Liver (tissue), 9 donors: ENCODE results near the gene DRD1. TPM values are rescaled to one million over a fixed set of nuclear protein-coding genes. Genes with fewer than 3 reads are reported as not detected.

Source experiments
- DNase-seq: peaks from one replicate; pipeline ENCODE4 v3.0.0-alpha.2; 2017; ENCODE audit warnings: low spot score
- H3K27ac ChIP-seq, 2 donors: one replicate each; pipeline ENCODE4 v1.7.0; 2013; ENCODE audit warnings: inconsistent platforms in 2 of 2, low read length in 2 of 2, control low read depth in 1 of 2, low read depth in 1 of 2, mild to moderate bottlenecking in 1 of 2
- H3K27me3 ChIP-seq, 4 donors: one replicate each; pipeline versions ENCODE4 v1.6.1 to v1.7.0; 2013; ENCODE audit warnings: low read length in 3 of 4, inconsistent platforms in 1 of 4, mild to moderate bottlenecking in 1 of 4, moderate library complexity in 1 of 4; ENCODE audit not compliant: control insufficient read depth in 4 of 4, insufficient read depth in 4 of 4
- H3K36me3 ChIP-seq, 4 donors: one replicate each; pipeline versions ENCODE4 v1.6.1 to v1.7.0; 2013; ENCODE audit warnings: low read length in 3 of 4, mild to moderate bottlenecking in 3 of 4, low read depth in 1 of 4, moderate library complexity in 1 of 4; ENCODE audit not compliant: control insufficient read depth in 4 of 4, insufficient read depth in 3 of 4
- H3K4me1 ChIP-seq, 4 donors: one replicate each; pipeline versions ENCODE4 v1.6.1 to v1.7.0; 2013; ENCODE audit warnings: low read length in 3 of 4, mild to moderate bottlenecking in 3 of 4, moderate library complexity in 1 of 4; ENCODE audit not compliant: control insufficient read depth in 4 of 4, insufficient read depth in 4 of 4
- H3K4me3 ChIP-seq, 3 donors: one replicate each; pipeline versions ENCODE4 v1.6.1 to v1.7.0; 2013; ENCODE audit warnings: low read length in 3 of 3, control low read depth in 1 of 3, low read depth in 1 of 3, mild to moderate bottlenecking in 1 of 3
- H3K9ac ChIP-seq, 2 donors: one replicate each; pipeline ENCODE4 v1.7.0; 2013; ENCODE audit warnings: low read length in 2 of 2, mild to moderate bottlenecking in 2 of 2, moderate library complexity in 2 of 2, control low read depth in 1 of 2, low read depth in 1 of 2
- H3K9me3 ChIP-seq, 4 donors: one replicate each; pipeline versions ENCODE4 v1.6.1 to v1.7.0; 2013; ENCODE audit warnings: low read length in 3 of 4; ENCODE audit not compliant: control insufficient read depth in 4 of 4
- ATF3 ChIP-seq: IDR thresholded peaks from 2 replicates; pipeline ENCODE4 v1.6.1; 2016; ENCODE audit warnings: antibody characterized with exemption
- CTCF ChIP-seq: fragments of 150-350 bp; IDR thresholded peaks from 2 replicates; pipeline ENCODE4 v1.5.1; 2017; ENCODE audit warnings: improper control_type of control experiment, low read depth, low read length; ENCODE audit not compliant: missing input control
- EGR1 ChIP-seq, 2 donors: IDR thresholded peaks; 2 replicates each; pipeline ENCODE4 v1.6.1; 2016 to 2018; ENCODE audit warnings: antibody characterized with exemption in 2 of 2, low read depth in 2 of 2
- FOXA1 ChIP-seq: IDR thresholded peaks from 2 replicates; pipeline ENCODE4 v1.6.1; 2016; ENCODE audit warnings: antibody characterized with exemption
- FOXA2 ChIP-seq: IDR thresholded peaks from 2 replicates; pipeline ENCODE4 v1.6.1; 2016; ENCODE audit warnings: antibody characterized with exemption
- GABPA ChIP-seq, 2 donors: IDR thresholded peaks in 1 of 2; conservative IDR thresholded peaks in 1 of 2; 2 replicates each; pipeline ENCODE4 v1.6.1; 2016; ENCODE audit warnings: antibody characterized with exemption in 2 of 2, mild to moderate bottlenecking in 1 of 2, moderate library complexity in 1 of 2
- HNF4A ChIP-seq, 2 donors: conservative IDR thresholded peaks; 2 replicates each; pipeline ENCODE4 v1.6.1; 2016; ENCODE audit warnings: antibody characterized with exemption in 2 of 2, mild to moderate bottlenecking in 2 of 2
- HNF4G ChIP-seq: IDR thresholded peaks from 2 replicates; pipeline ENCODE4 v1.6.1; 2016; ENCODE audit warnings: antibody characterized with exemption
- JUND ChIP-seq, 2 donors: IDR thresholded peaks; 2 replicates each; pipeline ENCODE4 v1.6.1; 2016; ENCODE audit warnings: antibody characterized with exemption in 2 of 2
- MAX ChIP-seq: IDR thresholded peaks from 2 replicates; pipeline ENCODE4 v1.6.1; 2016; ENCODE audit warnings: antibody characterized with exemption
- NR2F2 ChIP-seq: IDR thresholded peaks from 2 replicates; pipeline ENCODE4 v1.6.1; 2016; ENCODE audit warnings: antibody characterized with exemption
- RAD21 ChIP-seq, 2 donors: IDR thresholded peaks; 2 replicates each; pipeline ENCODE4 v1.6.1; 2016; ENCODE audit warnings: antibody characterized with exemption in 2 of 2, mild to moderate bottlenecking in 2 of 2
- RXRA ChIP-seq, 2 donors: IDR thresholded peaks; 2 replicates each; pipeline ENCODE4 v1.6.1; 2017 to 2018; ENCODE audit warnings: antibody characterized with exemption in 2 of 2, mild to moderate bottlenecking in 1 of 2
- SP1 ChIP-seq: IDR thresholded peaks from 2 replicates; pipeline ENCODE4 v1.6.1; 2018; ENCODE audit warnings: antibody characterized with exemption, mild to moderate bottlenecking
- TAF1 ChIP-seq: conservative IDR thresholded peaks from 2 replicates; pipeline ENCODE4 v1.6.1; 2016; ENCODE audit warnings: antibody characterized with exemption, mild to moderate bottlenecking
- YY1 ChIP-seq: IDR thresholded peaks from 2 replicates; pipeline ENCODE4 v1.6.1; 2016; ENCODE audit warnings: antibody characterized with exemption, mild to moderate bottlenecking
- ZBTB33 ChIP-seq: IDR thresholded peaks from 2 replicates; pipeline ENCODE4 v1.6.1; 2016; ENCODE audit warnings: antibody characterized with exemption
- WGBS: extraction: QIAGEN DNeasy Blood & Tissue Kit; methylation state at CpG from one replicate; pipeline ENCODE4 v1.1.7; 2013; 5-methylcytosine and 5-hydroxymethylcytosine counted together
- polyA plus RNA-seq, 2 donors: library from polyadenylated mRNA; stranded (reverse) in 1 of 2; unstranded in 1 of 2; fragments of 200-250 nt in 1 of 2; fragments of >200 nt in 1 of 2; fragmentation: Nextera tagmentation in 1 of 2; extraction: Ambion mirVana in 1 of 2; gene quantifications; one replicate each; pipeline versions ENCODE4 v1.2.1 to v1.2.3, GENCODE V29; 2013 to 2015
- total RNA-seq, 2 donors: library from RNA; depleted of rRNA; stranded (reverse); fragments of >200 nt; gene quantifications; one replicate each; pipeline ENCODE4 v1.2.3, GENCODE V29; 2014
- TF ChIP-seq, protein P1 (sequence below): IDR thresholded peaks from 2 replicates; pipeline ENCODE4 v1.6.1; 2016; ENCODE audit warnings: antibody characterized with exemption, mild to moderate bottlenecking
- donor health status: healthy.
- donor health status: healthy.
- donor health status: healthy.
- donor health status: healthy.
- donor health status: healthy.

Gene DRD1
- total and polyA plus RNA-seq, 4 donors, result 0.05 to 0.17 TPM; not detected in 2

- TF ChIP-seq HNF4A (conservative IDR thresholded peaks at IDR 0.05) (no peak), ATF3 (no peak), RAD21 (IDR thresholded peaks at IDR 0.05) (no peak), FOXA1 (no peak), TAF1 (no peak), FOXA2 (no peak), YY1 (no peak), RXRA (IDR thresholded peaks at IDR 0.05) (no peak), EGR1 (IDR thresholded peaks at IDR 0.05; ENCODE audit: low read depth in 2 of 2) (no peak)
These were observed 26.6 kb downstream of the DRD1 start (continued) for GRCh38 chr5:175417384-175417783.

DNA sequence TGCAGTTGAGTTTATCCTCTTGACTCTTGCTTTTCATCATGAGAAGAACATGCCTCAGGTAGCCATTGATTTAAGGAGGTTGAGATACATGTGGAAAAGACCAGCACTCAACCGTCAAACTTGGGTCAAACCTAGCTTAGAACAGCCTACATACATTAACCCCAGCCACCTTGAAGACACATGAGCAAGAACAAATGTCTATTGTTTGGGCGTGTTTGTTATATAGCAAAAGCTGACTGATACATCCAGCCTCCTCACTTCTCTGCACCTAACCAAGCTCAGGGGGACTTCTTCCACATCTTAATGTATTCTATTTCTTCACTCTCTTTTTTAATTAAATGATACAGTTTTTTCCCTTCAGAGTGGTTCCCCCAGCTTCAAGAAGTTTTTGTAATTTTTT is 28.7 kb downstream of the DRD1 start:
- Histone ChIP-seq H3K9ac (no peak overlapping the region), H3K27me3 (peaks cover 0 to 4% (median 0%) of the 10 kb centered on the region in 4 donors), H3K27ac (no peak overlapping the region), H3K9me3 (peaks cover 1 to 8% (median 3%) of the 10 kb centered on the region in 4 donors), H3K4me3 (no peak overlapping the region), H3K36me3 (no peaks in the 10 kb centered on the region), H3K4me1 (no peaks in the 10 kb centered on the region)
- TF ChIP-seq RXRA (IDR thresholded peaks at IDR 0.05) (no peak), GABPA (IDR thresholded peaks at IDR 0.05 in 1 of 2, conservative IDR thresholded peaks at IDR 0.05 in 1 of 2) (no peak), HNF4G (no peak), TAF1 (no peak), NR2F2 (no peak), SP1 (no peak), EGR1 (IDR thresholded peaks at IDR 0.05; ENCODE audit: low read depth in 2 of 2) (no peak), HNF4A (conservative IDR thresholded peaks at IDR 0.05) (no peak), ZBTB33 (no peak), JUND (IDR thresholded peaks at IDR 0.05) (no peak), FOXA2 (no peak), YY1 (no peak), RAD21 (IDR thresholded peaks at IDR 0.05) (no peak), MAX (no peak), FOXA1 (no peak), CTCF (no peak), ATF3 (no peak)
- TF ChIP-seq, protein P1, sequence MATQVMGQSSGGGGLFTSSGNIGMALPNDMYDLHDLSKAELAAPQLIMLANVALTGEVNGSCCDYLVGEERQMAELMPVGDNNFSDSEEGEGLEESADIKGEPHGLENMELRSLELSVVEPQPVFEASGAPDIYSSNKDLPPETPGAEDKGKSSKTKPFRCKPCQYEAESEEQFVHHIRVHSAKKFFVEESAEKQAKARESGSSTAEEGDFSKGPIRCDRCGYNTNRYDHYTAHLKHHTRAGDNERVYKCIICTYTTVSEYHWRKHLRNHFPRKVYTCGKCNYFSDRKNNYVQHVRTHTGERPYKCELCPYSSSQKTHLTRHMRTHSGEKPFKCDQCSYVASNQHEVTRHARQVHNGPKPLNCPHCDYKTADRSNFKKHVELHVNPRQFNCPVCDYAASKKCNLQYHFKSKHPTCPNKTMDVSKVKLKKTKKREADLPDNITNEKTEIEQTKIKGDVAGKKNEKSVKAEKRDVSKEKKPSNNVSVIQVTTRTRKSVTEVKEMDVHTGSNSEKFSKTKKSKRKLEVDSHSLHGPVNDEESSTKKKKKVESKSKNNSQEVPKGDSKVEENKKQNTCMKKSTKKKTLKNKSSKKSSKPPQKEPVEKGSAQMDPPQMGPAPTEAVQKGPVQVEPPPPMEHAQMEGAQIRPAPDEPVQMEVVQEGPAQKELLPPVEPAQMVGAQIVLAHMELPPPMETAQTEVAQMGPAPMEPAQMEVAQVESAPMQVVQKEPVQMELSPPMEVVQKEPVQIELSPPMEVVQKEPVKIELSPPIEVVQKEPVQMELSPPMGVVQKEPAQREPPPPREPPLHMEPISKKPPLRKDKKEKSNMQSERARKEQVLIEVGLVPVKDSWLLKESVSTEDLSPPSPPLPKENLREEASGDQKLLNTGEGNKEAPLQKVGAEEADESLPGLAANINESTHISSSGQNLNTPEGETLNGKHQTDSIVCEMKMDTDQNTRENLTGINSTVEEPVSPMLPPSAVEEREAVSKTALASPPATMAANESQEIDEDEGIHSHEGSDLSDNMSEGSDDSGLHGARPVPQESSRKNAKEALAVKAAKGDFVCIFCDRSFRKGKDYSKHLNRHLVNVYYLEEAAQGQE, result no peak
- DNase-seq, result no peak
- WGBS, result 95% methylated on average over 2 of the region's 2 CpGs
